Nephron progenitor cell (in vitro differentiated cells): ENCODE data around the gene UNC5CL.

Experiments
- DNase-seq: peaks from one replicate; pipeline ENCODE4 v3.0.0; 2021
- H3K27ac Mint-ChIP-seq: 2 replicates; pipeline ENCODE4 v1.8.0; 2021; ENCODE audit warnings: mild to moderate bottlenecking, moderate library complexity, mixed read lengths
- H3K27me3 Mint-ChIP-seq: 2 replicates; pipeline ENCODE4 v1.8.0; 2021; ENCODE audit warnings: mild to moderate bottlenecking, low read depth, mixed read lengths; ENCODE audit not compliant: poor library complexity
- H3K36me3 Mint-ChIP-seq: 2 replicates; pipeline ENCODE4 v1.8.0; 2021; ENCODE audit warnings: low read depth, mixed read lengths
- H3K4me1 Mint-ChIP-seq: 2 replicates; pipeline ENCODE4 v1.8.0; 2021; ENCODE audit warnings: mixed read lengths
- H3K4me3 Mint-ChIP-seq: 2 replicates; pipeline ENCODE4 v1.8.0; 2021; ENCODE audit warnings: mild to moderate bottlenecking, moderate library complexity, mixed read lengths
- H3K9me3 Mint-ChIP-seq: 2 replicates; pipeline ENCODE4 v1.8.0; 2021; ENCODE audit warnings: mild to moderate bottlenecking, moderate library complexity, mixed read lengths
- CTCF ChIP-seq: fragments of 200-600 bp; sonication (generic); IDR thresholded peaks from 2 replicates; pipeline ENCODE4 v1.5.0; 2021; ENCODE audit warnings: antibody characterized with exemption

The UNC5CL gene

GRCh38 chr6:41040101-41040939, 1.3 kb upstream of the UNC5CL start:
- Mint-ChIP-seq H3K4me1 (peaks cover 23% of the 10 kb centered on the region), H3K27ac (no peak overlapping the region), H3K4me3 (no peak overlapping the region), H3K9me3 (no peaks in the 10 kb centered on the region), H3K36me3 (no peaks in the 10 kb centered on the region), H3K27me3 (peaks cover 5% of the 10 kb centered on the region)
- no peak for DNase-seq
- no peak for TF ChIP-seq CTCF

DNA sequence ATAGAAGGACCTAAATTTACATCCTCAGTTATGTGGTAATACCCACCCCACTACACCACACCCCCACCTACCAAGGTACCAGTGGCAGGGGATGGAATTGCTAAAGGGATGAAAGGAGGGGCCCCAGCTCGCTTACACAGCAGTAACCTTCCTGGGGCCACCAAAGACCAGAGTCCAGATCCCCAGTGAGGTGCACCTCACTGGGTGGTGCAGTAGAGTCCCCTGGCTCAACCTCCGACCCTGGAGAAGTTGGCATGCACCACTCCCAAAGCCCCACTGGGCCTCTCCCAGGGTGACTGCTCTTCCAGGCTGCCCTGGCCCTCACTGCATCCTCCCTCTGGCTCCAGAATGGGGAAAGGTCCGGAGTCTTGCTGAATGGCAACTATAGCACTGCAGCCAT, 816 bp downstream of the UNC5CL start:
- peaks cover 20% of the 10 kb centered on the region for H3K4me1 Mint-ChIP-seq
- TF ChIP-seq CTCF: no peak
- no peak overlapping the region for H3K27ac Mint-ChIP-seq
- DNase-seq: no peak
- H3K27me3 Mint-ChIP-seq: peaks cover 5% of the 10 kb centered on the region
- H3K4me3 Mint-ChIP-seq: no peak overlapping the region
- H3K36me3 Mint-ChIP-seq: no peaks in the 10 kb centered on the region
- no peaks in the 10 kb centered on the region for H3K9me3 Mint-ChIP-seq

DNA sequence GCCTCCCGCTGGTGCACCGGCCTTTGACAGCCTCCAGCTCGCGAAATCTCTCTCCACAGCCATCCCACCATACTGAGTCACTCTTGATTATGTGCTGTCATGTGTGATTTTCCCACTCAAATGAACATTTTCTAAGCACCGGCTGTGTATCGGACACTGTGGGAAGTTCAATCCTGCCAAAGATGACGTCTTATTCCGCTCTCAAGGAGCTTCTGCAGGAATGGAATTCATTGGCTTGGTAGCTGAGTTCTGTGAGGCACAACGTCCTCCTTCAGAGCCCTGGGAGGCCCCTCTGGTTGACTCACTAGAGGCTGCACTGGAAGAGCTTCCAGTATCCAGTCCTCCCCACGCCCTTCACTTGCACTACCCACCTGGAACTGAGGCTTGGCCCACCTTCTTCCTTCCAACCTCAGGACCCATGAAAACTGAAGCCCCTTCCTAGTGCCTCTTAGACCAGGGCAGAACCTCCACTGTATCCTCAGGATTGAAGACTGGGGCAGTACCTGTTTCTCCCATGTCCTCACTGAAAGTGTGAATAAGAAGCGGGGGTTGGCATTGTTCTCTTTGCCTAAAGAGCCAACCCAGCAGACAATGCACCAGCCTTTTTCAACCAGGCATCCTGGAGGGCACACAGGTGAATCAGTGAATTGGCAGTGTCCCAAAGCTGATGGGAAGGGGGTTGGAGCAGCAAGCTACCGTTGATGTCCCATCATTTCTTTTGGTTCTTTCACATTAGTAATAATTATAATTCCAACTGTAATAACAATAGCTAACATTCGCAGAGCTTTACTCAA, 1.7 kb downstream of the UNC5CL start:
- Mint-ChIP-seq H3K27me3 (peaks cover 5% of the 10 kb centered on the region), H3K4me3 (no peak overlapping the region), H3K27ac (no peak overlapping the region), H3K4me1 (peaks cover 20% of the 10 kb centered on the region), H3K36me3 (no peaks in the 10 kb centered on the region), H3K9me3 (no peaks in the 10 kb centered on the region)
- no peak for DNase-seq
- TF ChIP-seq CTCF: no peak

DNA sequence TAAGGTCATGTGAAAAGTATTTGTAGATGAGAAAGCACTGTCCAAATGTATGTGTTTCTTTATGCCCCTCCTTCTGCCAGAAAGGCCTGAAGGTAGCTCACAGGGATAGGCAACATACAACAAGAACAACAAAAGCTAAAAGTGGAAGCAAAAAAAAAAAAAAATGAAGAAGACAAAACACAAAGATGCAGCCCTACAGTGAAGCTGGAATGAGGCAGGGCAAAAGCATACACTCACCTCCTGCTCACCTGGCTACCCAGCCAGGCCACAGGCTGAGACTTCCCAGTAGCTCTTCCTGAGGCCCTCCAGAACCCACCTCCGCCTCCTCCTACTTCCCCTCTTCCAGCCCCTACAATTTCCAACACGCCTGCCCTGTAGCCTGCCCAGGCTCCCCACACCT, 2.4 kb downstream of the UNC5CL start:
- H3K4me1 Mint-ChIP-seq: peaks cover 20% of the 10 kb centered on the region
- H3K27ac Mint-ChIP-seq: no peak overlapping the region

DNA sequence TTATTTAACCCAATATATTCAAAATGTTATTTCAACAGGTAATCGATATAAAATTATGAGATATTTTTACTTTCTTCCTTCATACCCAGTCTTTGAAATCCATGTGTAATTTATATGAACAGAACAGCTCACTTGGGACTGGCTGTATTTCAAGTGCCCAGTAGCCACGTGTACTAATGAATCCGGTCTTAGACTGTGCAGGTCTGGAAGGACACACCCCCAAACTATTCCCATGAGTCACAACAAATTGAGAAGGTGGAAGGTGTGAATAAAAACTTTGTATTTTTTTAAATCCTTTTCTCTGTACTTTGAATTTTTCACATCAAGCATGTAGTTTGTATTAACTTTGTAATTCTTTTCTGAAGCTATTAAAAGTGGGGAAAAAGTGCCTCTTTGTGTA, 2.8 kb downstream of the UNC5CL start:
- Mint-ChIP-seq H3K27ac (no peak overlapping the region), H3K4me3 (no peak overlapping the region), H3K27me3 (peaks cover 8% of the 10 kb centered on the region), H3K4me1 (peaks cover 22% of the 10 kb centered on the region), H3K36me3 (no peaks in the 10 kb centered on the region), H3K9me3 (no peaks in the 10 kb centered on the region)
- no peak for TF ChIP-seq CTCF
- no peak for DNase-seq

More for the DNA sequence above, 2.4 kb downstream of the UNC5CL start:
- DNase-seq: no peak
- no peaks in the 10 kb centered on the region for H3K36me3 Mint-ChIP-seq
- TF ChIP-seq CTCF: no peak
- H3K27me3 Mint-ChIP-seq: peaks cover 8% of the 10 kb centered on the region
- no peaks in the 10 kb centered on the region for H3K9me3 Mint-ChIP-seq
- no peak overlapping the region for H3K4me3 Mint-ChIP-seq
